Right renal cortex interstitium (tissue), 3 donors: ENCODE measurements around the gene CCSAP. TPM values are rescaled to one million over a fixed set of nuclear protein-coding genes. Genes with fewer than 3 reads are reported as not detected.
"Not testable (repeated sequence)": the region's sequence is repeated elsewhere in the genome, so short reads cannot be mapped to it uniquely, and the experiment has no call there.

Experiments
- DNase-seq, 3 donors: peaks; one replicate each; pipeline ENCODE4 v3.0.0-alpha.2; 2013; ENCODE audit warnings: low read depth in 3 of 3, low spot score in 2 of 3
- polyA plus RNA-seq, 3 donors: library from polyadenylated mRNA; unstranded; fragments of 120-200 nt; gene quantifications; one replicate each; pipeline ENCODE4 v1.2.1, GENCODE V29; 2013; ENCODE audit not compliant: insufficient read length in 3 of 3

Gene CCSAP
- polyA plus RNA-seq, 3 donors = 9.1 to 10.2 (median 9.5) TPM

GRCh38 chr1:229327765-229328164 lies 15.1 kb downstream of the CCSAP start:
- not testable (repeated sequence) for DNase-seq

DNA sequence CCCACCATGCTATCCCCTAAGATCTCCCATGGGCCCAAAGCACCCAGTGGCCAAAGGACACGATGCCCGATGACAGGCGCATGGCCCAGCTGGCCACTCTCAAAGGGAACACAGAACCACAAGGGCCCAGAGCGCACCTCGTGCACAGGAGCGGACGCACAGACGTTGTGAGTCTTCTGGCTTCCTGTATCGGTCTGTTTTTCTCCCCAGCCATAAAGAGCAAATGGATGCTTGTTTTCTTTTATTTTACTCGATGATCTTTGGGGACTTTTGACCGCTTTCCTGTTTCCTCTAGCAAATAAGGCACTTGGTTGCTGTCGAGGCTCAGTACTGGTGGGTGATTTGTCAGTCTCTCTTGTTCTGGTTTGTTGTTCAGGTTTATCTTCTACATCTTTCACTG lies 16.2 kb downstream of the CCSAP start:
- DNase-seq = no peak

GRCh38 chr1:229325853-229326487 lies 16.9 kb downstream of the CCSAP start:
- DNase-seq = peak; percentile 19 to 31 (median 19)

- peak in 1 of 3 donors; percentile 3 for DNase-seq
These were observed 17.4 kb downstream of the CCSAP start for GRCh38 chr1:229325401-229325800.

GRCh38 chr1:229323885-229324553 lies 18.8 kb downstream of the CCSAP start:
- DNase-seq = no peak

DNA sequence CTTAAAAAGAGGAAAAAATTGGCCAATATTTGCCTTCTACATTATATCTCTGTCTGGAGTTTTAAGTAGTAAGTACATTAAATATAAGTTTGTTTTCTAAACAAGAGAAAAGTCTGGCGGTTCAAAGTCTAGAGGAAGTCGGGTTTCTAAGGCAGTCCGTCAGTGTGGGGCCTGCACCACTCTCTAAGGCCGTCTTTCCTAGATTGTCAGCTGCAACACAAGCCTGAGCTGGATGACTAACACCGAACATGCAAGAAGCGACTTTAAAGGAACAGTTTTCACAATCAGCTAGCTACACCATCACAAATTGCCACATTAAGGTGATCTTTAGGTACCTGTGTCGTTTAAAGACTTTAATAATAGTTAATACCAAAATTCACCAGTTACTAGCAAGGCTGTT lies 19.6 kb downstream of the CCSAP start:
- no peak for DNase-seq

- DNase-seq = no peak
These were observed 23.4 kb downstream of the CCSAP start for GRCh38 chr1:229319487-229319886.

DNA sequence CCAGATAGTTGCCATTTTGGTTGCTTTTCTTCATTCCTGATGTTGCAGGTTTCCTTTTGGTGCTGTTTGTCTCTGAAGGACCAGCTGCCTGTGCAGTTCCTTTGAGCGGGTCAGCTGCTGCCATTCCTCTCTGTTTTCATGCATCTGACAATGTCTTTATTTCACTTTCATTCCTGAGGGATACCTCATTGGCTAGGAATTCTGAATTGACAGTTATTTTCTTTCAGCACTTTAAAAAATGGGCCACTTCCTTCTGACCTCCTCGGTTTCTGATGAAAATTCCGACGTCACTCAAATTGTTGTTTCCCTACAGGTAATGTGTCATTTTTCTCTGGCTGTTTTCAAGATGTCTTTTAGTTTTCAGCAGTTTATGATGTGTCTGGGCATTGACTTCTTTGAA lies 24.8 kb downstream of the CCSAP start:
- no peak for DNase-seq

GRCh38 chr1:229316166-229316565 lies 26.7 kb downstream of the CCSAP start:
- DNase-seq = no peak

GRCh38 chr1:229310833-229311232 lies 32.0 kb downstream of the CCSAP start:
- DNase-seq = no peak

- DNase-seq = no peak
These were observed 33.2 kb downstream of the CCSAP start for GRCh38 chr1:229309684-229310083.

DNA sequence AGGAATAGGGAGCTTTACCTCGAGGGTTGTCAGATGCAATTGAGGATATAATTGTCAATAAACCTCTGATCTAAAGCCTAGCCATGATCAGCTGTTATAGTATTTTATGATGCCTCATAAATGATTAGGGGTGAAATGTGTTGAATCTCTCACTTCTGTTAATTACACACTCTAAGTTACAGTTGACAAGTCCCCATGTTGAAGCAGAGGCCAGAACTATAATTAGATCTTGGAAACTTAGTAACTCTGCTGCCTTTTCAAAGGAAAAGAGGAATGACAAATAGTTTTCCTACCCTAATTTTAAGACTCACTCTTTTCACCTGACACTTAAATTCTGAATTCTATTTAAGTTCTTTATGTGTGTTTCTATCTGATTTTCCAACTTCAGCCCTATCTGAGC lies 33.8 kb downstream of the CCSAP start:
- DNase-seq = no peak

- no peak for DNase-seq
These were observed 37.5 kb downstream of the CCSAP start for GRCh38 chr1:229305392-229305791.

DNA sequence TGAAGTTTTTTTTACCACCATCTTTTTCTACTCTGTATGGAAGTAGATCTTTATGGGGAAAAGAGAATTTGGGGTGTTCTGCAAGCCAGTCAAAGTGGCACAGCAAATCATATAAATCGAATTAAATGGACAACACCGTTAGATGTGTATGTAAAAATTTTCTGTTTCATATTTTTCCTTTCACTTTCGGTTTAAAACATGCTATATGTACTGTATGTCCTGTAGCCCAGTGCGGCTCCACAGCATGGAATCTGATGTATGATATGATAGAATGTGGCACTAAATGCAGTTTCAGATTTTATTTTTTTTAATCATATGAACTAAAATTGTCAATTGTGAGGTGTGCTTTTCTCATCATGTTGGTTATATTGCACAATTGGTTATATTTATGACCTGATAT lies 39.0 kb downstream of the CCSAP start:
- DNase-seq = no peak

DNA sequence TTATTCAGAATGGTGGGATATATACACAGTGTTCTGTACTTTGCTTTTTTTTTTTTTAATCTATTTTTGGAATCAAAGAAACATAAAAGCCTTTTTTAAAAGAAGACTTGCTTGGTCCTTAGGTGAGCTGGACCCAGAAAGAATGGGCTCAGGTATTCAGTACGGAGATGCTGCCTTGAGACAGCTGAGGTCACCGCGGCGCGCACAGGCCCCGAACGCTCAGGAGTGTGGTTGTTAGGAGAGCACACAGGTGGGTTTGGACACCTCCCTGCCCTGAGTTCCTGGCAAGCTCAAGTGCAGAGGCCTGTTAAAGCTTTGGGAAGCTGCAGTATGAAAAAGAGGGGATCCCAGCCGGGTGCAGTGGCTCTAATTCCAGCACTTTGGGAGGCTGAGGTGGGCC lies 40.1 kb downstream of the CCSAP start:
- DNase-seq = no peak

- no peak for DNase-seq
These were observed 42.6 kb downstream of the CCSAP start for GRCh38 chr1:229300099-229300757.

DNA sequence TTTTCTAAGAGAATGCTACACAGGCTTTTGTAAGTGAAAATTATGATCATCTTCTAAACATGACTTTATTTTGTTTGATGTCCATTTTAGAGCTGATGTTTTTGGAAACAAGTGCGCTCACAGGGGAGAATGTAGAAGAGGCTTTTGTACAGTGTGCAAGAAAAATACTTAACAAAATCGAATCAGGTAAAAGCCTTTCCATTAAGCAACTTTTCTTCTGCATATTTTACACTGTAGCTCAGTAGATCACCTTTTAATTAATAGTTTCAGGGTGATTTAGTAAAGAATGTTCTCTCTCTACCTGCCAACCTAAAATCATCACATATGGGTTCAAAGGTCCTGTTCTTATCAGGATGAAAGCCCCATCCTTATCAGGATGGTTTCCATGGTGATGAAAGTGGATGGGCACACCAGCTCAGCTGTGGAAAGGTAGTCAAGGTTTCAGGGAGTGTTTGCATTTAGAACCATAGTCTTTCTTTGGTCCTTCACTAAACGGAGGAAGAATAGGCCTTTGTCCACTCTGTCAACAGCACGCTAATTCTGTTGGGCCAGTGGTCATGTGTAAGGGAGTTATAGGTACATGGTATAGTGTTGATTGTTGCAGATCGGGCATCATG lies 43.9 kb downstream of the CCSAP start:
- DNase-seq = no peak

DNA sequence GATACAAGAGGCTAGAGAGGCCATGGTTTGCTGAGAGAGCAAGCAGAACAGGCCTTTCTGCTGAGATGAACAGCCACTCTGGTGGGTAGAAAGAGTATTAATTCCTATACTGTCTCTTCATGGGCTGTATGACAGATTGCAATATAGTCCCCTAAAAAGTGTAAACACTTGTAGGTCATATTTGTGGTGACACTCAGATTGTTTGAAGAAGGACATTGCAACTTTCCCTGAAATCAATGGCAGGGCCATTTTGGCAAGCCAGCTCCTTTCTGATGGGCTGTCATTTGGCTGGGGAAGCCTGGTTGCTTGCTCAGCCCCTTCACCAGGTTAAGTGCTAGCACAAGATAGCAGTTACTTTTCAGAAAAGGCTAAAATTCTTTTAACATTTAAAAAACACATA lies 44.4 kb downstream of the CCSAP start:
- no peak for DNase-seq

GRCh38 chr1:229297746-229298145 lies 45.1 kb downstream of the CCSAP start:
- DNase-seq = no peak

GRCh38 chr1:229296541-229296941 lies 46.3 kb downstream of the CCSAP start:
- DNase-seq = no peak

GRCh38 chr1:229295745-229296144 lies 47.1 kb downstream of the CCSAP start:
- no peak for DNase-seq
